HG03354 (cell line): Measurements from ENCODE around the gene COL9A2.

ENCODE experiments used
- ATAC-seq: cut with Tn5 transposase; IDR thresholded peaks from one replicate; pipeline ENCODE4 v1.9.1; 2021; ENCODE audit warnings: mild to moderate bottlenecking; ENCODE audit not compliant: unreplicated experiment, poor library complexity, severe bottlenecking

COL9A2 gene

DNA sequence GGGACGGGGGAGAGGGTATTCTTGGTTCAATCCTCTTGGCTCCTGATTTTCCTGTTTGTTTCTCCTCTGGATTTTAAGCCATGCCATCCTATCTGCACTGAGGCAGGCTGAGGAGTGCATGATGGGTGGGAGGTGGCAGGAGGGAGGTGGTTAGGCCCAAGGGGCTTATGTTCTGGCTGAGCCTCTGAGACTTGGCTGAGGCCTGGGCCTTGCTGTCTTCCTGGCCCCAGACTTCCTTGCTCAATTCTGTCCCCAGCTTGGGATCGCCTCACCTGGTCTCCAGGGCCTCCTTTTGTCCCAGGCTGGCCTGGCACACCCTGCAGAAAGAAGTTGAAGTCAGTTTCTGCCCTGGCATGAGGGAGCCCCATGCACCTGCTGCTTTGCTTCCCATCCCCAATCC, 11.2 kb downstream of the COL9A2 start:
- ATAC-seq = no peak

DNA sequence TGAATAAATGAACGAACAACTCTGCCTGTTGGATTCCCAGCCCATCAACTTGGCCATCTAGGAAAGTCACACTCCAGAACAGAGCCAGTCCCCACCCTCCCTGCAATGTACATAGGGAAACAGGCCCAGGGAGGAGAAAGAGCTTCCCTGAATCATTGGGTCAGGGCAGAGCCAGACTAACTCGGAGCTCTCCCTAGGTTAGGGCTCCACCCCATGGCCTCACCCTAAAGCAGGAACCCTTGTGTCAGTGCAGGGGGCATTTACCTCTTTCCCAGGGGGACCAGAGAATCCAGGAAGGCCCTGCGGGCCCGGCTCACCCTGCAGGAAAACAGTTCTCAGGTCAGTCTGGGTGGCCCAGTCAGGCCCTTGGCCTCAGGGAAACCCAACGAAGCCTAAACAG, 11.6 kb downstream of the COL9A2 start:
- ATAC-seq = no peak

DNA sequence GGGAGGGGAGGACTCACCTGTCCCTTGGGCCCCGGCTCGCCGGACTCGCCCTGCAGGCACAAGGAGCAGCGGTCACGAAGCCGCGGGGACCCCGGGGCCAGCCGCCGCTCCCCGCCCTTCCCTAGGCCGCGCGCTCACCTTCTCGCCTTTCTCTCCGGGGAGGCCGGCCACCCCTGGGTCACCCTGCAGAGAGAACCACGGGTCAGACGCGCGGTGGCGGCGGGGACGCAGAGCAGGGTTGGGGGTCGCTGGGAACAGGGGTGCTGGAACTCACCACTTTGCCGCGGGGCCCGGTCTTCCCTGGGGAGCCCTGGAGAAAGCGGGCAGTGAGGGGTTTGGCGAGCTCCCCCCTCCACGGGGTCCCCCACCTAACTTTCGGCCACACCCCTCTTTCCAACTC, 13.3 kb downstream of the COL9A2 start:
- no peak for ATAC-seq

DNA sequence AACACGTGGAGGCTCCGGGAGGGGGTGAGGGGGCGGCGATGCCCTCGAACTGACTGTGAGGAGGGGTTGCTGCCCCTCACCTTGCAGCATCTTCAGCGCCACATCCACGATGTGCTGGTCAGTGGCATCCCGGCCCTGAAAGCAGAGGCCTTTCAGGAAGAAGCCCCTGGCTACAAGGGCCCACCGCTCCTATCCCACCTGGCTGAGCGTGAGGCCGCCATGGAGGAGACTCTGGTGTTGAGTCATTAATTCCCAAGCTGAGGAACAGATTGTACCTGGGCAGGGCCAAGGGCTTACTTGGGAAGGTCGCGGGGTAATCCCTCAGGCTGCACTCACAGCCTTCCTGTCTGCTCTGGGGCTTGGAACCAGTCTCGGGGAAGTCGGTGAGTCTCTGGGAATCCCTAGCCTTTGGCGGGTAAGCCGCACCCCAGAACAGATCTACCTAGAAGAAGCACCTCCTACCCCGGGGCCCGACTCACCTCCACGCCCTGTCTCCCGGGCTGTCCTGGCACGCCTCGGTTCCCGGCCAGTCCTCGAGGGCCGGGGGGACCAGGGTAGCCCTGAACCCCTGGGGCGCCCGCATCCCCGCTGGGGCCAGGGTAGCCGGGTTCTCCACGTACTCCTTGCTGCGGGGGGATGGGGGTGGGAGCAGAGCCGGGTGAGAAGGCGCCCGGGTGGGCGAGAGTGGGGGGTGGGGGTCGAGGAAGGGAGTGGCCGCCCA, 13.9 kb downstream of the COL9A2 start:
- ATAC-seq = no peak

DNA sequence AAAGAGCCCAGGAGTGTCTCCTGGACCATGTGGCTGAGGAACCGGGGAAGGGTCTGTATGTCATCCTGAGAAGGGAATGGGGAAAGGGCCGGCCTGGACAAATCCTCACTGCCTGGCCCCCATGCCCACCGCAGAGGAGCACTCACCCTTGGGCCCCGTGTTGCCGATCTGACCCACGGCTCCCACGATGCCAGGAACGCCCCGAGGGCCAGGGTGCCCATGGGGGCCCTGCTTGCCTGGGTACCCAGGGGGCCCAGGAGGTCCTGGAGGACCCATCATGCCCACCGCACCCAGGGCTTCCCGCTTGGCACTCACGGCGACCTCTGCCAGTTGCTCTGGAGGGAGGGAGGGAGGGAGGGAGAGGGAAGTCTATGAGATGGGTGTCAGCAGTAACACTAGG, 14.6 kb downstream of the COL9A2 start:
- no peak for ATAC-seq

DNA sequence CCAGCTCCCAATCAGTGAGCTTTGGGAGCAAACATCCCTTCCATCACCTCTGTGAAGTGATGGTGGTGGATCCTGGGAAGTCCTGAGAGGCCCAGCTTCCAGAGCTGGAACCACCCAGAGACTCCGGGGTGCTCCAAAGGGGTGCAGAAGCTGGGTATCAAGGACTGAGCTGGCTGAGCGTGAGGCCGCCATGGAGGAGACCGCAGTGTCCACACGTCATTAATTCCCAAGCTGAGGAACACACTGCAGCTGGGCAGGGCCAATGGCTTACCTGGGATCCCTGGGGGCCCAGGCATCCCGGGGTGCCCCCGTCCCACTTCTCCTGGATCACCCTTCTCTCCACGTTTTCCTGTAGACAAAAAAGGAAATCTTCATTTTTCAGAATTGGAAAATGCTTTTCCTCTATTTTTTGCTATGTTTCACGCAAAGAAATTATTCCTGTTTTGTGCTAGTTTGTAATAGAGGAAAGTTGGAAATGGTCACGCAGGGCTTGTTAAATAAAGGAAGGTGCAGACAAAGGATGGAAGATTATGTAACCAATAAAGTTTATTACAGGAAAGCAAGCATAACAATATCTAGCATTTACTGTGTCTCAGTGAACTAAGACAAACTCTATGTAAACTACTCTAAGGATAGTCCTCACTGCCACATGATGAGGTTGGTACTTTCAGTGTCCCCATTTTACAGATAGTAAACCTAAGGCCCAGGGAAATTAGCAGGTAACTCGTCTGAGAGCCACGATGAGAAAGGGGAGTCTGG, 15.4 kb downstream of the COL9A2 start:
- ATAC-seq = no peak

DNA sequence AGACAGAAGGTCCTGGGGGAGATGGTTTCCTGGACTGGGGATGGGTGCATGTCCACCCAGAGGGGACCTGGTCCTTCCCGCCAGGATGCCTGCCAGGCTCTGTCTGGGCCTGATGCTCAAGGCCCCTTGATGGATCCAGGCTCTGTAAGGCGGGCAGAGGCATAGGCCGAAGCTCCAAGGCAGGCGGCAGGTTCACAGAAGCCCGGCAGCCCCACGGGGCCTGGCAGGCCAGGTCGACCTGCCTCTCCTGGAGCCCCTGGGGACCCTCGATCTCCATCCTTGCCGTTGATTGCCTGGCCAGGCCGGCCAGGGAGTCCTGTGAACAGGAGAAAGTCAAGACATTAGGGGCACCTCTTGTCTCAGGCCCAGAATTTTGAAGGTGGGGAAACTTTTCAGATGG, 16.0 kb downstream of the COL9A2 start:
- ATAC-seq = no peak

DNA sequence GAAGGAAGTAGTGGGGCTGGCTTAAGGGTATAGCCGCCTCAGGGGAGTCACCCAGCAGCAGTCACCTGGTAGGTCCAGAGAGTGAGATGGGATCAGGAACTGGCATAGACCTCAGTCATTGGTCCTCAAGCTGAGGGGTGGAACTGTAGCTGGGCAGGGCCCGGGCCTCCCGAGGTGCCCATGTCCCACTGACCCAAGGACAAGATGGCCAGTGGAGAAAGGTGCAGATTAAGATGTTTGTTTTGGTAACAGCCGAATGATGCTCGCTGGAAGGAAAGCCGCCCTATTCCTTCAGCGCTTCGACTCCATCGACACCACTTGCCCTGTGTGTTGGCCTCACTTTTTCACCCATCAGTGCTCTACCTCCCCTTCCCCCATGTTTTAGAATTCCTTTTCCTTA, 16.4 kb downstream of the COL9A2 start:
- ATAC-seq = no peak

DNA sequence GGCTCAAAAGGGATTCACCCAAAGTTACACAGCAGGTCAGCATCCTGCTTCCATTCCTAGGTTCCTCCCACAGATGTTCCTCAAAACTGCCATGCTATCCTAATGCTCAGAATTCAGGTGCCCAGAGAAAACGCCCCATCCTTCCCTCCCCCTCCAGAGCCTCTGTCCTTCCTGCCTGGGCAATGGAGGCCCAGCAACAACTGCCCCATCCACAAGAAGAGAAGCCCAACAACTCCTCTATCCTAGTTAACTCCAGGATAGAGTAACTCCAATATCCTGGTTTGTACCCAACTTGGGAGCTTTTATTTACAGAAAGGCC, 16.9 kb downstream of the COL9A2 start:
- ATAC-seq = no peak

DNA sequence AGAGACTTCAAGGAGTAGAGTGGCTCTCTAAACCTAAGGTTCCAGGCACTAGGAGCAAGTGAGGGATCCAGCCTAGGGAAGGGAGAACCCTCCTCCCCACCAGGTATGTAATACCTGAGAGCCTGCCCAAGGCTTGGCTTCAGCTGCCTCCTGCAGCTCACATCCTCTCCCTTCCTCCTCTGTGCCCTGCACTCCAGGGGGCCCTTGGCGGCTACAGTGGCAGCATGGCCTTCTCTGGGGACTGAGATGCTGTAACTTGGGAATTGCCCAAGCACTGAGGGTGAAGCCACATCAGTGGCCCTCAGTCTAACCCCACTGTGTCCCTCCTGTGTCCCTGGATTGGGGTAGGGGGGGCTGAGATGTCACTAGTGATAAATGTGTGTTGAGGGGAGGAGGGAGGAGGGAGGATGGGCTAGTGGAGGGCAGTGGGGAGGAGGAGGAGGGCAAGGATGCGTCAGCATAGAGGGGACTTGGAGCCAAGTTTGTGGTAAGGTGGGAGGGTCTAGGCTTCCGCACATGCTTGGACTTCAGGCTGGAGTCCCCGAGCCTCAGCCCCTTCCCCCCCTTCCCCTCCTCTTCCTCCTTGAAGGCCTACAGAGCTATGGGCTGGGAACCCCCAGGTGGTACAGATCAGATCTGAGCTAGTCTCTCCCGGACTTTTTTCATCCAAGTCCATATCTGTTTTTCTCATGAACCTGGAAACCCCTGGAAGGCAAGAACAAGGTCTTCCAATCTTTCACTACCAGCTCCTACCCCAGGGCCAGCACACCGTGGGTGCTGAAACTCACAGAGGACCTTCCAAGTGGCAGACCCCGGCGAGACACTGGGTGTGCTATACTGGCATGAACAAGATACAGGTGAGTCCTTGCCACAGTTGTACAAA, 17.5 kb downstream of the COL9A2 start:
- ATAC-seq = no peak

DNA sequence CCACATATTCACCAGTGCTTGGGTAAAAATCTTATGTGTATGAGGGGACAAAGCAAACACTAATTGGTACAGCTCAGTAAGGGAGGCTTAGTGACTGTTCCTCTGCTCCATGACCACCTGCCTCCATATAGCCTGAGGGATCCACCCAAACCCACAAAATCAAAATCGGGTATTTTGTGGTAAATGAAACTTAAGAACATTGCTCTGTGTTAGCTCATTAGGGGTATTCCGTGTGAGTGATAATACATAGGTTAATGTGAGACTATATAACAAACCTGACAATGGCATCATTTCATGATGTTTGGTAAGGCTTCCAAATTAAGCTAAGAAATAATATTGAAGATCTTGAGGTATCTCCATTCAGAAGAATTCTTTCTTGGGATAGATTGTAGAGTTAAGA, 25.8 kb downstream of the COL9A2 start:
- ATAC-seq = no peak

DNA sequence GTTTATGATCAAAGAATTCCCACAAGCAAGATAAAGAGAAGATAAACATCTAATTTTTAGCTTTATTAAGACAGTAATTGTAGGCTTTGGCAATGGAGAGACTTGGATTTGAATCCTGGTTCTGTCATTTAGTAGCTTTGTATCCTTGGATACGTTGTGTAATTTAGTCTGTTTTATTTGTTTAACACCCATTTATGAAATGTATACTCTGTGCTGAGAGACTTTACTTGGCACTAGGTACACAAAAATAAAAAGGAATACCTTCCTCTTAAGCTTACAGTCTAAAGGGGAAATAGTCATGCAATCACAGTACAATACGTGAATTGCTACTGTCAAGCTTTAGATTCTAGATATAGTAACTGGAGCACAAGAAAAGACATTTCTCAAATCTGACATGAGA, 35.2 kb downstream of the COL9A2 start:
- no peak for ATAC-seq

DNA sequence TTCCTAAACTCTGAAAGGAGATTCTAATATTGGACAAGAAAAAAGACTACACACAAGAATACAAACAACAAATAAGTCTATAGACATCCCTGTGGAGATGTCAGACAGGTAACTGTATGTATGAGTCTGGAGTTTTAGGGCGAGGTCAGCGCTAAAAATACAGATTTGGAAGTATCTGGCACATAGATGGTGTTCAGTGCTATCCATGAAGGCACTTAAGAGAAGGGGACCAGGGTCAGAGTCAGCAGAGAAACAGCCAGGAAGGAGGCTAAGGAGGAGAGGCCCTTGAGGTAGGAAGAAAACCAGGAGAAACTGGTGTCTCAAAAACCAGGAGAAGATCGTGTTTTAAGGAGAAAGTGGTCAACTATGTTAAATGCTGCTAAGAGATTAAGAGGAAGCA, 41.0 kb downstream of the COL9A2 start:
- no peak for ATAC-seq

DNA sequence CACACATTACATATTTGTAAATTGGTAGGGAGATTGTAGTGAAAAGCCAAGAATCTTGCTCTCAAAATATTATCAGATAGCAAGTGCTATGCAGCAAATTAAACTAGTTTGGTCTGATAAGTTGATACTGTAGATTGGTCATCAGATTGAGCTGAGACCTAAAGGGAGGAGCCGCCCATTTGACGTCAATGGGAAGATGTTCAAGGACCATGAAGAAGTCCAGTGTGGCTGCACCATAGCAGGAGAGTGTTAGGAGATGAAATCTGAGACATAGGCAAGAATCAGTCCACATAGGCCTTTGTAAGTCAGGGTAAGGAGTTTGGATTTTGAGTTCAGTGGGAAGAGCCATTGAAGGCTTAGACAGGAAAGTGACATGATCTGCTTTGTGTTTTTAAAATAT, 42.8 kb downstream of the COL9A2 start:
- no peak for ATAC-seq

DNA sequence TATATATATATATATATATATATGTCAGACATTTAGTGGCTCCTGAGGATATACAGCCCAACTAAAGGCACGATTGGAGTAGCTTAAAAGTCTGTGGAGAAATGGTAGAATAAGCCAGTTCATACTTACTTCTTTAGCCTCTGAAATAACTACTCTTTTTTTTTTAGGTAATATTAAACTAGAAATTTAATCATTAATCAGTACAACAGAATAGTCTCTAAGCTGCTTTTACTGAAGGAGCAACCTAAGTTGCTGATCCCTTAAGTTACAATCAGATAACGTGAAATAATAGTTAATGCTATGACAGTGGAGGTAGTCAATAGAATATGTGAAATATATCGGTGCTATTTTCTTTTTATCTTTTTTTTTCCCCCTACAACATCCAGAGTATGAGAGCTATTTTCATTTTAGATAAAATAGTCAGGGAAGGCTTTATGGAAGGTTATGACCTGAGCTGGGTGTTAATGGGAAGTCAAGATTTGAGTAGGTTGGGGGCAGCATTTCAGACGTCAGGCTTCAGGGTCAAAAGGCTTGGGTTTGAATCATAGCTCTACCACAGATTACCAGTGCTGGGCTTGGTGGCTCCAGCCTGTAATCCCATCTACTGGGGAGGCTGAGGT, 43.4 kb downstream of the COL9A2 start:
- ATAC-seq = no peak

DNA sequence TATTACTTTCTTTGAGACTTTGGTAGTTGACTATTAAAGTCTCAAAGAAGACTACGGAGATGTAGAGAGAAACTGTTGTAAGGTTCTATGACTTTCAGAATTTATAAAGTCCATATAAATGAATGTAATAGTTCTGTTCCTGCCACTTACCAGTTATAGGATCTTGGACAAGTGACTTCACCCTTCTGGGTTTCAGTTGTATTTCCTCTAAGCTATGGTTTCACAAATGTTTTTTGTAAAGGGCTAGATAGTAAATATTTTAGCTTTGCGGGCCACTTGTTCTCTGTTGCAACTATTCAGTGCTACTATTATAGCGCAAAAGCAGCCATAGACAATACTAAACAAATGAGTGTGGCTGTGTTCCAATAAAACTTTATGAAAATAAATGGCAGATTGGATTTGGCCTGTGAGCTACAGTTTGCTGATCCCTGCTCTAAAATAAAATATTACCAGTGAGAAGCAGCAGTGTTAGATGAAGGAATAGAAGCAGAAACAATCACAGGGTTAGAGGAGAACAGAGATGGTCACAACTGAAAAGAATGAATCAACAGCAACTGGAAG, 44.4 kb downstream of the COL9A2 start:
- no peak for ATAC-seq

DNA sequence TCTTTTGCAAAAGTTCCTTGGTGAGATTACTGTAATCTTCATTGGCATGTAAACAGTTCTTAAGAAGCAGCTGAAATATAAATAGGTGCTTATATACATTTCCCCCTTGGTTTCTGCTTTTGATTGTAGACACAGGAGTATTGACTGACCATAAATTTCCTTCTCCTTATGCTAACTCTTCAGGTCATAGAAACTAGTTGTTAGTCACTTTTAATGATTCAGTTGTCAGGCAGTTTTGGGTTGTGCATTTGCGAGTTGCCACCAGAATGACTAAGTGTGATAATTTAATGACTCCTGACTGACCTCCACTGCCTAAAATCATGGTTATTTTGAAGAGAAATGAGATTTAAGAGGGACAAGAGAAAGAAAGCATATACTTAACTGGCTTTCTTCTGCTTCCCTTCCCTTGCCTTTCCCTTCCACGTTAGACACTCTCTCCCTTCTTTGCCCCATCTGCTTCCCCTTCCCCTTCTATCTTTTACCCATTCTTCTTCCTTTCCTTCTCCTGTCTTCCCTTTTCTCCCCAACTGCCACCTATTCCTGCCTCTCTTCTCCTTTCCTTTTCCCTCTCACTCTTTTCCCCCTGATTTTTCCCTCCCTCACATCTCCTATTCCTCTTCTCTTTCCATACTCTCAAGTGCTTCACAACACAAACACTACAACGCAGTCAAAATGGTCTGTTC, 46.8 kb downstream of the COL9A2 start:
- ATAC-seq = no peak

DNA sequence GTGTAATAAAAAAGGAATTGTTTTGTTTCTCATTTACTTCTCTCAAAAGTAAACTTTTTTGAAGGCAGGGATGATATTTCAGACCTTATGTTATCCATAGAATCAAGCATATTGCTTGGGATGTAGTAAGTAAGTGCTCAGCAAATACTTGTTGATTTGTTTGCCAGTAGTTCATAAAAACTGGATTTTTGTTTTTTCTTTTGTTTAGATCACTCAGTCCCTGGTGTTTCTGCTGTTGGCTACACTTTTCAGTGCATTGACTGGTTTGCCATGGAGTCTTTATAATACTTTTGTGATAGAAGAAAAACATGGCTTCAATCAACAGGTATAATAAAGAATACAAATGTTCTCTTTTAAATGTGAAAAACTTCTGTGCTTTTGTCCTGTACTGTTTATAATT, 48.9 kb downstream of the COL9A2 start:
- no peak for ATAC-seq

DNA sequence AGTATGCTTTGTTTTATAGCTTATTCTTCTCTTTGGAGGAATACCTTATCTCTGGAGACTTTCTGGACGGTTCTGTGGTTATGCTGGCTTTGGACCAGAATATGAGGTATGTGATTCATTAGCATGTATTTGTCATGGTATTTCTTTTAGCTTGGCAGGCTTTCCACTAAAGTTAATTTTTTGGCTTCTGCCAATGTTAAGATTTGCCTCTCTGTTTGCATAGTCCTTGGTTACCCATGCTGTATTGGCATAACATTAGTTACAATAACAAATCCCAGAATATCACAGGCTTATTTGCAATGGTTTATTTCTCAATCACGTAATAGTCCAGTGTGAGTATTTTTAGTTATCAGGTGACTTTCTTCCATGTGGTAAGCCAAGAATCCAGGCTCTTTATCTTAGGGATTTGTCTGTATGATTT, 49.3 kb downstream of the COL9A2 start:
- ATAC-seq = no peak
